H1 (cell line): ENCODE results near the gene STARD9. TPM values are rescaled to one million over a fixed set of nuclear protein-coding genes. Genes with fewer than 3 reads are reported as not detected.

ENCODE experiments used
- CTCF ChIA-PET: fragments of 300-600 bp; sonication (Branson Sonifier 250); formaldehyde crosslinking; loops from one replicate; lab custom pipeline; 2021; ENCODE audit not compliant: partially characterized antibody; lab: Charles Lee
- POLR2A ChIA-PET: fragments of 300-600 bp; sonication (Branson Sonifier 250); formaldehyde crosslinking; loops from one replicate; lab custom pipeline; 2021; ENCODE audit warnings: inconsistent platforms; ENCODE audit not compliant: partially characterized antibody; lab: Charles Lee
- DNase-seq, 2 experiments: peaks; one replicate each; pipeline versions ENCODE4 v3.0.0 to v3.0.0-alpha.2; 2010 to 2022; ENCODE audit warnings: low spot score in 2 of 2, low read depth in 1 of 2, mixed read lengths in 1 of 2
- FAIRE-seq: peaks from 2 replicates; lab custom pipeline; 2011; peaks lifted over from hg19 to GRCh38; lab: Jason Lieb, UNC
- H2AFZ ChIP-seq: 2 replicates; pipeline ENCODE4 v1.8.1; 2012; ENCODE audit warnings: low read length, inconsistent platforms
- H2AK5ac ChIP-seq: 2 replicates; pipeline ENCODE4 v1.6.1; 2013; ENCODE audit warnings: low read depth, low read length
- H2BK120ac ChIP-seq: replicated peaks from 2 replicates; pipeline ENCODE3; 2013; ENCODE audit warnings: low read depth, low read length, inconsistent platforms
- H2BK12ac ChIP-seq: 2 replicates; pipeline ENCODE4 v1.6.1; 2013; ENCODE audit warnings: low read depth, low read length
- H2BK15ac ChIP-seq: 2 replicates; pipeline ENCODE4 v1.6.1; 2013; ENCODE audit warnings: low read length
- H2BK20ac ChIP-seq: 2 replicates; pipeline ENCODE4 v1.6.1; 2013; ENCODE audit warnings: low read length
- H2BK5ac ChIP-seq: 2 replicates; pipeline ENCODE4 v1.6.1; 2013; ENCODE audit warnings: low read depth, low read length
- H3K14ac ChIP-seq: 2 replicates; pipeline ENCODE4 v1.6.1; 2013; ENCODE audit warnings: inconsistent platforms; ENCODE audit not compliant: insufficient read length
- H3K18ac ChIP-seq: 2 replicates; pipeline ENCODE4 v1.6.1; 2013; ENCODE audit warnings: low read length; ENCODE audit errors: extremely low read depth
- H3K23ac ChIP-seq: 2 replicates; pipeline ENCODE4 v1.6.1; 2013; ENCODE audit warnings: inconsistent platforms; ENCODE audit not compliant: insufficient read length
- H3K23me2 ChIP-seq: 2 replicates; pipeline ENCODE4 v1.6.1; 2013; ENCODE audit warnings: low read depth, low read length
- H3K27ac ChIP-seq: 2 replicates; pipeline ENCODE4 v1.6.1; 2011; ENCODE audit warnings: low read depth, low read length, inconsistent platforms
- H3K27me3 ChIP-seq, 4 experiments: replicated peaks in 1 of 4; 1 replicate in 1 of 4; 2 replicates in 3 of 4; pipeline versions ENCODE4 v1.6.1 to v1.8.1; 2011 to 2013; ENCODE audit warnings: low read length in 3 of 4, mild to moderate bottlenecking in 3 of 4, inconsistent platforms in 2 of 4, mixed read lengths in 2 of 4, moderate library complexity in 1 of 4; ENCODE audit not compliant: control insufficient read depth in 3 of 4, insufficient read depth in 3 of 4; ENCODE audit errors: extremely low read depth in 1 of 4
- H3K36me3 ChIP-seq, 4 experiments: 2 replicates each; pipeline versions ENCODE4 v1.6.1 to v1.8.1; 2011 to 2013; ENCODE audit warnings: mild to moderate bottlenecking in 4 of 4, low read length in 3 of 4, moderate library complexity in 2 of 4, control low read depth in 1 of 4, inconsistent platforms in 1 of 4; ENCODE audit not compliant: insufficient read depth in 4 of 4, control insufficient read depth in 2 of 4
- H3K4ac ChIP-seq: replicated peaks from 2 replicates; pipeline ENCODE3; 2013; ENCODE audit warnings: low read length, low read depth, mixed read lengths, inconsistent platforms; ENCODE audit not compliant: insufficient read length
- H3K4me1 ChIP-seq, 4 experiments: replicated peaks in 1 of 4; 1 replicate in 1 of 4; 2 replicates in 3 of 4; pipeline versions ENCODE4 v1.6.1 to v1.8.1; 2011 to 2013; ENCODE audit warnings: low read length in 3 of 4, inconsistent platforms in 2 of 4, mixed read lengths in 1 of 4; ENCODE audit not compliant: insufficient read depth in 4 of 4, control insufficient read depth in 3 of 4
- H3K4me2 ChIP-seq, 2 experiments: 2 replicates each; pipeline versions ENCODE4 v1.6.1 to v1.8.1; 2011 to 2013; ENCODE audit warnings: low read depth in 2 of 2, low read length in 2 of 2, control low read depth in 1 of 2, inconsistent platforms in 1 of 2, mild to moderate bottlenecking in 1 of 2; ENCODE audit not compliant: insufficient read depth in 1 of 2
- H3K4me3 ChIP-seq, 4 experiments: fragments of 200-600, 300-600 bp in 1 of 4; sonication (generic), shearing (Covaris generic), sonication (Bioruptor Twin) in 1 of 4; 2 replicates each; pipeline versions ENCODE4 v1.5.1 to v1.8.1; 2011 to 2016; ENCODE audit warnings: low read length in 4 of 4, low read depth in 3 of 4, control low read depth in 2 of 4, inconsistent platforms in 2 of 4, mild to moderate bottlenecking in 2 of 4, mixed read lengths in 1 of 4, moderate library complexity in 1 of 4; ENCODE audit not compliant: insufficient read depth in 2 of 4; ENCODE audit errors: extremely low read depth in 1 of 4
- H3K56ac ChIP-seq: replicated peaks from 2 replicates; pipeline ENCODE3; 2013; ENCODE audit warnings: low read depth, mild to moderate bottlenecking, mixed read lengths, low read length, inconsistent platforms; ENCODE audit not compliant: insufficient read length
- H3K79me1 ChIP-seq: 2 replicates; pipeline ENCODE4 v1.6.1; 2013; ENCODE audit warnings: low read depth, low read length, control low read depth
- H3K79me2 ChIP-seq, 2 experiments: 2 replicates each; pipeline versions ENCODE4 v1.6.1 to v1.8.1; 2012 to 2013; ENCODE audit warnings: low read length in 2 of 2, mild to moderate bottlenecking in 2 of 2, inconsistent platforms in 1 of 2; ENCODE audit not compliant: insufficient read depth in 2 of 2, control insufficient read depth in 1 of 2
- H3K9ac ChIP-seq, 4 experiments: replicated peaks in 1 of 4; 1 replicate in 1 of 4; 2 replicates in 3 of 4; pipeline versions ENCODE4 v1.6.1 to v1.8.1; 2011 to 2013; ENCODE audit warnings: low read depth in 3 of 4, low read length in 3 of 4, control low read depth in 2 of 4, mild to moderate bottlenecking in 2 of 4, moderate library complexity in 2 of 4, inconsistent platforms in 1 of 4; ENCODE audit errors: extremely low read depth in 1 of 4
- H3K9me3 ChIP-seq, 2 experiments: 2 replicates each; pipeline versions ENCODE4 v1.6.1 to v1.8.1; 2012 to 2013; ENCODE audit warnings: mild to moderate bottlenecking in 2 of 2, moderate library complexity in 2 of 2, control low read depth in 1 of 2, inconsistent platforms in 1 of 2, low read depth in 1 of 2, low read length in 1 of 2, mixed read lengths in 1 of 2; ENCODE audit not compliant: insufficient read depth in 2 of 2
- H4K20me1 ChIP-seq, 2 experiments: replicated peaks in 1 of 2; 2 replicates each; pipeline versions ENCODE3 to v1.8.1; 2011 to 2013; ENCODE audit warnings: inconsistent platforms in 2 of 2, low read length in 2 of 2, mild to moderate bottlenecking in 1 of 2; ENCODE audit not compliant: insufficient read depth in 2 of 2, control insufficient read depth in 1 of 2
- H4K5ac ChIP-seq: 2 replicates; pipeline ENCODE4 v1.6.1; 2013; ENCODE audit warnings: low read length, low read depth, mixed read lengths, inconsistent platforms; ENCODE audit not compliant: insufficient read length
- H4K8ac ChIP-seq: 2 replicates; pipeline ENCODE4 v1.8.0; 2013; ENCODE audit warnings: mild to moderate bottlenecking, moderate library complexity, low read length, inconsistent platforms; ENCODE audit not compliant: insufficient read depth; ENCODE audit errors: extremely low read depth
- H4K91ac ChIP-seq: replicated peaks from 2 replicates; pipeline ENCODE3; 2013; ENCODE audit warnings: low read length, mixed read lengths, inconsistent platforms; ENCODE audit not compliant: insufficient read length
- CEBPB ChIP-seq: IDR thresholded peaks from 2 replicates; pipeline ENCODE4 v1.6.1; 2012; ENCODE audit warnings: low read depth, low read length
- POLR2AphosphoS5 ChIP-seq: IDR thresholded peaks from 2 replicates; pipeline ENCODE4 v1.6.1; 2011; ENCODE audit warnings: low read depth, low read length
- WGBS, 2 experiments: shearing (Covaris generic) in 1 of 2; methylation state at CpG; one replicate each; pipeline versions ENCODE4 v1.1.6 to v1.1.7; 2013 to 2015; ENCODE audit warnings: low lambda C conversion rate in 2 of 2, mixed read lengths in 2 of 2, inconsistent platforms in 1 of 2, low coverage in 1 of 2, missing lambda C conversion rate in 1 of 2; ENCODE audit not compliant: insufficient replicate concordance in 2 of 2, insufficient coverage in 1 of 2, insufficient read length in 1 of 2; ENCODE audit errors: extremely low coverage in 1 of 2, missing lambda C conversion rate in 1 of 2; 5-methylcytosine and 5-hydroxymethylcytosine counted together
- polyA plus RNA-seq, 7 experiments: library from polyadenylated mRNA; depleted of rRNA in 3 of 7; stranded (reverse) in 5 of 7; unstranded in 2 of 7; fragments of >200 nt in 5 of 7; fragments of 200-250 nt in 2 of 7; gene quantifications; 1 replicate in 5 of 7; 2 replicates in 1 of 7; 4 replicates in 1 of 7; pipeline versions ENCODE4 v1.2.1 to v1.2.3, GENCODE V29; 2011 to 2013; ENCODE audit warnings: missing spikeins in 2 of 7, mixed read lengths in 2 of 7
- total RNA-seq: library from RNA; stranded (reverse); fragmentation: NEBNext Ultra II Directional; extraction: Animal tissue kit (Norgen Biotek cat#: 25700); gene quantifications from 2 replicates; pipeline ENCODE4 v1.2.1, GENCODE V29; 2021

The STARD9 gene
- total and polyA plus RNA-seq, 2 of the 8 experiments (the other 6 are each of a cell fraction or from before 2014, with no cell fraction given), result 2.8 to 7.0 TPM

DNA sequence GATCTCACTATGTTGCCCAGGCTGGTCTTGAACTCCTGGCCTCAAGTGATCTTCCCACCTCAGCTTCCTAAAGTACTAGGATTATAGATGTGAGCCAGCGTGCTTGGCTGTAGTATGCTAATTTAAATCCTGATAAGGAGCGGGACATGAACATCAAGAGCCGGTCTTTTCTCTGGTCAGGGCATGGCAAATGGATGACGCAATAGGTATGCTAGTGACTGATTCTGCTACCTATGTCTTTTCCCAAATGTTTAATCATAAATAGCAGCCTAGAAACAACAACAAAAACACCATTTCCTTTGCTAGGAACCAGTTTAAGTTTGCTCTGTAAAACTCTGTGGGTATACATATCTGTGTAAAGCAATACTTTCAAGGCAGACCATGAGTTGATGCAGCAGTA is 64.7 kb downstream of the STARD9 start:
- no peak overlapping the region for H2BK20ac ChIP-seq
- no peak overlapping the region for H3K9ac ChIP-seq
- H2BK15ac ChIP-seq, result no peak overlapping the region
- POLR2A ChIA-PET, result no interaction called here
- no peaks in the 10 kb centered on the region for H3K27me3 ChIP-seq
- H3K14ac ChIP-seq, result no peak overlapping the region
- no peaks in the 10 kb centered on the region for H3K9me3 ChIP-seq
- H3K23me2 ChIP-seq, result no peaks in the 10 kb centered on the region
- H3K4me2 ChIP-seq, result no peak overlapping the region
- DNase-seq (no peak), FAIRE-seq (no peak)
- no peaks in the 10 kb centered on the region for H3K79me2 ChIP-seq
- H3K4me1 ChIP-seq, result no peaks in the 10 kb centered on the region
- no peak overlapping the region for H3K27ac ChIP-seq
- H2AK5ac ChIP-seq, result no peak overlapping the region
- H3K4me3 ChIP-seq, result no peak overlapping the region
- H2BK12ac ChIP-seq, result no peak overlapping the region
- H2AFZ ChIP-seq, result no peak overlapping the region
- H3K36me3 ChIP-seq, result peaks cover 0 to 9% (median 6%) of the 10 kb centered on the region in 4 experiments; a peak in 6 of 8 replicates
- WGBS, 2 experiments, result 95% methylated on average over 4 of the region's 4 CpGs; no CpG with 5 or more reads in 1 of the 2 experiments
- H3K56ac ChIP-seq, result no peak overlapping the region
- no peak overlapping the region for H4K5ac ChIP-seq
- no peak overlapping the region for H4K8ac ChIP-seq
- H3K79me1 ChIP-seq, result no peaks in the 10 kb centered on the region
- H4K91ac ChIP-seq, result no peak overlapping the region
- H2BK120ac ChIP-seq, result no peak overlapping the region
- no peak overlapping the region for H2BK5ac ChIP-seq
- CTCF ChIA-PET, result interaction anchor here (0.7 to 0.8 kb wide), 2 partner anchors 54 to 130 kb away, joined by 3 to 6 read pairs; no protein-coding TSS in a partner anchor
- no peaks in the 10 kb centered on the region for H4K20me1 ChIP-seq
- no peak overlapping the region for H3K18ac ChIP-seq
- no peak for TF ChIP-seq POLR2AphosphoS5
- TF ChIP-seq CEBPB, result peak; percentile 84
- H3K4ac ChIP-seq, result no peak overlapping the region
- no peak overlapping the region for H3K23ac ChIP-seq
